CD8-positive, alpha-beta memory T cell (primary cell): ENCODE results near the gene PACC1. TPM values are rescaled to one million over a fixed set of nuclear protein-coding genes. Genes with fewer than 3 reads are reported as not detected.

Experiments used
- CTCF ChIA-PET: fragments of 350-600 bp; sonication (Branson Sonifier 250); formaldehyde crosslinking; loops from one replicate; lab custom pipeline; 2021; ENCODE audit warnings: antibody characterized with exemption; lab: Charles Lee
- POLR2A ChIA-PET: fragments of 350-600 bp; sonication (Branson Sonifier 250); formaldehyde crosslinking; loops from one replicate; lab custom pipeline; 2021; ENCODE audit warnings: antibody characterized with exemption; lab: Charles Lee
- DNase-seq, 5 donors: peaks; one replicate each; pipeline versions ENCODE4 v3.0.0 to v3.0.0-alpha.2; 2020 to 2022; ENCODE audit warnings: mixed read lengths in 1 of 5
- H3K27ac ChIP-seq: one replicate; pipeline ENCODE4 v1.7.0; 2013; ENCODE audit warnings: low read depth, mild to moderate bottlenecking, low read length, moderate library complexity
- H3K27me3 ChIP-seq: 2 replicates; pipeline ENCODE4 v1.7.0; 2013; ENCODE audit warnings: low read length, mild to moderate bottlenecking; ENCODE audit not compliant: insufficient read depth, poor library complexity, severe bottlenecking
- H3K36me3 ChIP-seq: 2 replicates; pipeline ENCODE4 v1.7.0; 2013; ENCODE audit warnings: mild to moderate bottlenecking, low read length, moderate library complexity; ENCODE audit not compliant: insufficient read depth
- H3K4me1 ChIP-seq: 2 replicates; pipeline ENCODE4 v1.7.0; 2013; ENCODE audit warnings: mild to moderate bottlenecking, low read length, moderate library complexity; ENCODE audit not compliant: insufficient read depth
- H3K4me3 ChIP-seq: 2 replicates; pipeline ENCODE4 v1.7.0; 2013; ENCODE audit warnings: mild to moderate bottlenecking, low read length
- H3K9me3 ChIP-seq: 2 replicates; pipeline ENCODE4 v1.7.0; 2013; ENCODE audit warnings: mild to moderate bottlenecking, low read length
- H3K27ac Mint-ChIP-seq, 8 donors: one replicate each; pipeline ENCODE4 v1.8.0; 2020 to 2021; ENCODE audit warnings: mixed read lengths in 8 of 8, mild to moderate bottlenecking in 6 of 8, inconsistent platforms in 3 of 8, moderate library complexity in 3 of 8
- H3K27me3 Mint-ChIP-seq, 2 donors: one replicate each; pipeline ENCODE4 v1.8.0; 2020 to 2021; ENCODE audit warnings: mixed read lengths in 2 of 2, mild to moderate bottlenecking in 1 of 2, moderate library complexity in 1 of 2
- H3K36me3 Mint-ChIP-seq, 3 donors: one replicate each; pipeline ENCODE4 v1.8.0; 2020 to 2021; ENCODE audit warnings: mixed read lengths in 3 of 3, inconsistent platforms in 1 of 3, mild to moderate bottlenecking in 1 of 3
- H3K4me1 Mint-ChIP-seq, 3 donors: one replicate each; pipeline ENCODE4 v1.8.0; 2020 to 2021; ENCODE audit warnings: mixed read lengths in 3 of 3, inconsistent platforms in 1 of 3, mild to moderate bottlenecking in 1 of 3
- H3K4me3 Mint-ChIP-seq, 7 donors: one replicate each; pipeline ENCODE4 v1.8.0; 2020 to 2021; ENCODE audit warnings: mixed read lengths in 7 of 7, mild to moderate bottlenecking in 6 of 7, moderate library complexity in 4 of 7, inconsistent platforms in 2 of 7
- H3K9me3 Mint-ChIP-seq, 5 donors: one replicate each; pipeline ENCODE4 v1.8.0; 2020 to 2022; ENCODE audit warnings: mixed read lengths in 5 of 5, mild to moderate bottlenecking in 3 of 5, moderate library complexity in 2 of 5, inconsistent platforms in 1 of 5
- polyA plus RNA-seq: library from polyadenylated mRNA; unstranded; fragments of 300-500 nt; fragmentation: Illumina TruSeq; gene quantifications from one replicate; pipeline ENCODE4 v1.2.3, GENCODE V29; 2021
- total RNA-seq, 2 experiments: library from RNA; stranded (reverse); gene quantifications; one replicate each; pipeline ENCODE4 v1.2.3, GENCODE V29; 2021

The PACC1 gene
- total RNA-seq (10 to 100 TPM; 16.9 to 17.8 TPM), polyA plus RNA-seq (15.1 TPM)

DNA sequence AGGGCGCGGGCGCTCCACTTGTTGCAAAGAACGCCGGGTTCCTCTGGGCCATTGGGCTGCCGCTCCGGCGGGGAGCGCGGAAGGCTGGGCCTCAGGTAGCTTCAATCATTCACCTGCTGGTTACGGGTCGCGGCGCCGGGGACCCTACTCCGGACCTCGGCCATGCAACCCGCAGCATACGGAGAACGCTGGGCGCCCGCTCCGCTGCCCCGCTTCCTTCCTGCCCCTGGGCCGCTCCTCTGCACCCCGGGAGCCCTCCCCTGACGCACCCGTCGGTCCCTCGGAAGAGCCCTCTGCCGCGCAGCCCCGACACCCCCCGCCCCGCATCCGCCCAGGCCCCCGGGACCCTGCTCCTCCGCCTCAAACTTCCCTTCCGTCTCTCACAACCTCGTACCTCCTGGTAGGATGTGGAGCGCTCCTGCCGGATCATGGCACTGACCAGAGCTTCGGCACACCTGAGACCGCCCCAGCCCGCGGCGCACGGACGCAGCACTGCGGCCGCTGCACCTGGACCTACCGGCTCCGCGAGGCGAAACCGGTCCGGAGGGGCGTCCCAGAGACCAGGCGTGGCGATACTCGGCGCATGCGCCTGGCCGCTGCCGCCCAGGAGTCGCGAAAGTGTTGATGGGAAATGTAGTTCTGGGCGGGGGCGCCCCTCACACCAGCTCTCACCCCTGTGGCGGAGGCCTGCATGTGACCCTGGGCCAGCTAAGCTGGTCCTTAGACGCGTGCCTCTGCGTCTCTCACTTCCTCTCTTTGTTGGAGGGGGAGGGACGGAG lies at the start of gene PACC1:
PACC1 (minus strand) TSS at position 559 of the 779 bp plus-strand sequence; CDS start at position 430, 129 bp downstream.
- H3K27ac ChIP-seq, result peak within 1 kb of the TSS; percentile 55
- Mint-ChIP-seq H3K9me3 (no peaks in the 10 kb centered on the region), H3K4me1 (peaks cover 33 to 41% (median 36%) of the 10 kb centered on the region in 3 donors), H3K36me3 (peaks cover 3 to 31% (median 5%) of the 10 kb centered on the region in 3 donors), H3K4me3 (peak within 1 kb of the TSS; percentile 90 to 98 (median 92)), H3K27ac (peak within 1 kb of the TSS; percentile 69 to 99 (median 94)), H3K27me3 (no peaks in the 10 kb centered on the region)
- H3K9me3 ChIP-seq, result no peaks in the 10 kb centered on the region
- peaks cover 17% of the 10 kb centered on the region for H3K36me3 ChIP-seq
- H3K4me1 ChIP-seq, result peaks cover 25% of the 10 kb centered on the region
- H3K4me3 ChIP-seq, result peak within 1 kb of the TSS; percentile 90
- ChIA-PET CTCF (interaction anchor here (0.8 to 1.7 kb wide), 3 partner anchors 10 to 379 kb away, joined by 3 to 4 read pairs (median 4); partner anchors contain the start of genes DTL and INTS7), POLR2A (interaction anchor here (0.6 to 1.2 kb wide), 2 partner anchors 19 to 129 kb away, joined by 3 to 10 read pairs; partner anchors contain the start of gene NENF)
- peak; percentile 80 to 94 (median 90) for DNase-seq
- no peaks in the 10 kb centered on the region for H3K27me3 ChIP-seq

GRCh38 chr1:212463565-212464285 lies 49.0 kb upstream of the PACC1 start:
- DNase-seq, result no peak
- ChIA-PET CTCF (interaction anchor here (0.5 to 4.2 kb wide), 5 partner anchors 9 to 484 kb away, joined by 3 to 27 read pairs (median 4); no protein-coding TSS in a partner anchor), POLR2A (no interaction called here)
- H3K27ac Mint-ChIP-seq, result no peak overlapping the region
- H3K27me3 Mint-ChIP-seq, result peaks cover 0 to 7% of the 10 kb centered on the region in 2 donors
- no peaks in the 10 kb centered on the region for H3K36me3 ChIP-seq
- peaks cover 0 to 1% (median 0%) of the 10 kb centered on the region in 5 donors for H3K9me3 Mint-ChIP-seq
- H3K27me3 ChIP-seq, result no peaks in the 10 kb centered on the region
- H3K4me3 Mint-ChIP-seq, result no peak overlapping the region
- no peak overlapping the region for H3K27ac ChIP-seq
- H3K4me3 ChIP-seq, result no peak overlapping the region
- no peaks in the 10 kb centered on the region for H3K4me1 Mint-ChIP-seq
- H3K36me3 Mint-ChIP-seq, result no peaks in the 10 kb centered on the region
- H3K4me1 ChIP-seq, result no peaks in the 10 kb centered on the region
- H3K9me3 ChIP-seq, result no peaks in the 10 kb centered on the region

DNA sequence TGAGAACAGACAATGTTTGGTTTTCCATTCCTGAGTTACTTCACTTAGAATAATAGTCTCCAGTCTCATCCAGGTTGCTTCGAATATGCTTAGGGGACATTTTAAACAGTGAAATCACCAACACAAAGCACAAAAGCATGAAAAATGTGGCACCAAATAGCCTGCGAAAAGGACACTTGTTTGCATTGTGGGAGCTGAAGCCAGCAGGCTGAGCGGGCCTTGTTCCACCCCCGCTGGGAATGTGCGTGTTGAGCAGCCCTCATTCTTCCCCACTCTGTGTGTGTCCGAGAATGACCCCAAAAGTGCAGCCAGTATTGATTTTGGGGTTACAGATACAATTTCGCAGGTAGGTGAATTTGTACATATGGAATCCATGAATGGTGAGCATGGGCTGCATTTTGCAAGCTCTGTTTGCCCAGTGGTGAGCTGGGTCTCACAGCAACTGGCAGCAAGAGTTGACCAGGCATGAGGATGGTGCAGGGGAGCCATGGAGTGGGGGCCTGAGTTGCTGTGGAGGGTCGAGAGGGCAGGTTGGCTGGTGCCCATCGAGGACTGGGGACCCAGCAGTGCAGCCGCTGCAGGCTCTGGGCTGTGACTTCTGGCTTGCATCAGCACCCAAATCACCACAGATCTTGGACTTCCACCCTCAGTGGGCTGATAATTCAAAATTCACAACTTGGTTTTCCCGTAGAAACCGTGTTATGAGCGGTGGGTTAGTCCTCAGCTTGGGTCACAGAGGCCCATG lies 47.4 kb upstream of the PACC1 start:
- Mint-ChIP-seq H3K4me1 (no peaks in the 10 kb centered on the region), H3K4me3 (no peak overlapping the region), H3K36me3 (no peaks in the 10 kb centered on the region), H3K27me3 (peaks cover 0 to 3% of the 10 kb centered on the region in 2 donors), H3K9me3 (peaks cover 0 to 1% (median 0%) of the 10 kb centered on the region in 5 donors), H3K27ac (no peak overlapping the region)
- H3K27ac ChIP-seq, result no peak overlapping the region
- no peaks in the 10 kb centered on the region for H3K9me3 ChIP-seq
- H3K4me1 ChIP-seq, result no peaks in the 10 kb centered on the region
- ChIA-PET CTCF (interaction anchor here (0.6 to 1.2 kb wide), 3 partner anchors 15 to 399 kb away, joined by 3 to 4 read pairs (median 3); no protein-coding TSS in a partner anchor), POLR2A (no interaction called here)
- no peaks in the 10 kb centered on the region for H3K27me3 ChIP-seq
- no peak for DNase-seq
- no peak overlapping the region for H3K4me3 ChIP-seq
- H3K36me3 ChIP-seq, result no peaks in the 10 kb centered on the region

- H3K9me3 Mint-ChIP-seq, result peaks cover 0 to 1% (median 0%) of the 10 kb centered on the region in 5 donors
- H3K27ac Mint-ChIP-seq, result no peak overlapping the region
- no peaks in the 10 kb centered on the region for H3K36me3 ChIP-seq
- no peaks in the 10 kb centered on the region for H3K4me1 Mint-ChIP-seq
- no peaks in the 10 kb centered on the region for H3K9me3 ChIP-seq
- no peak for DNase-seq
- H3K27ac ChIP-seq, result no peak overlapping the region
- no peaks in the 10 kb centered on the region for H3K27me3 ChIP-seq
- no peaks in the 10 kb centered on the region for H3K4me1 ChIP-seq
- ChIA-PET POLR2A (no interaction called here), CTCF (interaction anchor here (9.6 kb wide), 1 partner anchor 389 kb away, joined by 201 read pairs; no protein-coding TSS in a partner anchor)
- H3K4me3 Mint-ChIP-seq, result no peak overlapping the region
- no peaks in the 10 kb centered on the region for H3K36me3 Mint-ChIP-seq
- H3K27me3 Mint-ChIP-seq, result peaks cover 0 to 1% of the 10 kb centered on the region in 2 donors
- H3K4me3 ChIP-seq, result no peak overlapping the region
Observed at GRCh38 chr1:212460376-212460775, 45.7 kb upstream of the PACC1 start.

- H3K27me3 ChIP-seq, result no peaks in the 10 kb centered on the region
- Mint-ChIP-seq H3K36me3 (no peaks in the 10 kb centered on the region), H3K27ac (peak overlapping the region in 1 of 8 donors; percentile 11), H3K4me1 (no peaks in the 10 kb centered on the region), H3K9me3 (peaks cover 0 to 1% (median 0%) of the 10 kb centered on the region in 5 donors), H3K4me3 (no peak overlapping the region), H3K27me3 (no peaks in the 10 kb centered on the region)
- H3K27ac ChIP-seq, result no peak overlapping the region
- ChIA-PET POLR2A (no interaction called here), CTCF (interaction anchor here (0.6 to 9.6 kb wide), 2 partner anchors 91 to 389 kb away, joined by 3 to 201 read pairs; no protein-coding TSS in a partner anchor)
- no peak overlapping the region for H3K4me3 ChIP-seq
- no peaks in the 10 kb centered on the region for H3K9me3 ChIP-seq
- no peak for DNase-seq
- H3K4me1 ChIP-seq, result no peaks in the 10 kb centered on the region
- no peaks in the 10 kb centered on the region for H3K36me3 ChIP-seq
Observed at GRCh38 chr1:212459656-212460055, 45.0 kb upstream of the PACC1 start.

GRCh38 chr1:212458817-212459216 lies 44.1 kb upstream of the PACC1 start:
- Mint-ChIP-seq H3K36me3 (no peaks in the 10 kb centered on the region), H3K27ac (no peak overlapping the region), H3K4me3 (no peak overlapping the region), H3K9me3 (peaks cover 0 to 1% (median 0%) of the 10 kb centered on the region in 5 donors), H3K27me3 (no peaks in the 10 kb centered on the region), H3K4me1 (no peaks in the 10 kb centered on the region)
- CTCF ChIA-PET, result interaction anchor here (9.6 kb wide), 1 partner anchor 388 kb away, joined by 201 read pairs; no protein-coding TSS in a partner anchor
- H3K4me1 ChIP-seq, result no peaks in the 10 kb centered on the region
- POLR2A ChIA-PET, result no interaction called here
- H3K9me3 ChIP-seq, result no peaks in the 10 kb centered on the region
- no peaks in the 10 kb centered on the region for H3K27me3 ChIP-seq
- H3K36me3 ChIP-seq, result no peaks in the 10 kb centered on the region
- no peak overlapping the region for H3K27ac ChIP-seq
- DNase-seq, result no peak
- H3K4me3 ChIP-seq, result no peak overlapping the region

DNA sequence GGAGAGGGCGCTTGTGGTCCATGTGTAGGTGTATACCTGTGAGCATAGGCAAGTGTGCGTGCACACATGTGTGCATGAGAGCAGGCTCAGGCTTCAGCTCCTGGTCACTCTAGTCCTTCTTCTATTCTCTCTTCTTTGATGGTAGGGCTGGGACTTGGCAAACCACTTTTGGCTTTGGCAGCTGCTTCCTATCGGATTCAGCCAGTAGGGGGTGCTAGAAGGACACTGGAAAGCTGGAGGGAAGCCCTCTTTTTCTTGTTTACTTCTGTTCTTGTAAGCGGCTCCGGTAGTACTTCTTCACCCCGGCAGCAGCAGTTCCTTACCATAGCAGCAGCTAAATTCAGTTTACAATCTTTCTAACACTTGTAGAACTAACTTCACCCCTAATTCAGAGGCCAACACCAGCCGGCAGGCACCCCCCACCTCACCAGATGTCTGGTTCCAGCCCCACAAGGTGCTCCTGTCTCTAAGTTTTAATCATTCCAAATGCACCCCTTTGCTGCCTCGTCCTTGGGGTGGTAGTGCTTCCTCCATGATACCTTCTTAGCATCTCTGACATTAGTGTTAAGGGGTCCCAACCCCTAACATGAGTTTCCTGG lies 43.2 kb upstream of the PACC1 start:
- Mint-ChIP-seq H3K27ac (no peak overlapping the region), H3K36me3 (no peaks in the 10 kb centered on the region), H3K9me3 (peaks cover 0 to 1% (median 0%) of the 10 kb centered on the region in 5 donors), H3K4me1 (no peaks in the 10 kb centered on the region), H3K4me3 (no peak overlapping the region), H3K27me3 (no peaks in the 10 kb centered on the region)
- DNase-seq, result peak in 4 of 5 donors; percentile 21 to 27 (median 22)
- H3K9me3 ChIP-seq, result no peaks in the 10 kb centered on the region
- no peak overlapping the region for H3K27ac ChIP-seq
- H3K4me1 ChIP-seq, result no peaks in the 10 kb centered on the region
- H3K4me3 ChIP-seq, result no peak overlapping the region
- ChIA-PET POLR2A (no interaction called here), CTCF (interaction anchor here (0.7 to 9.6 kb wide), 13 partner anchors 8 to 1033 kb away, joined by 3 to 201 read pairs (median 5); partner anchors contain the start of genes DTL and INTS7)
- no peaks in the 10 kb centered on the region for H3K36me3 ChIP-seq
- no peaks in the 10 kb centered on the region for H3K27me3 ChIP-seq
